Mesodermal cell (in vitro differentiated cells): ENCODE data around the gene MED23.

Experiments
- H3K27ac ChIP-seq: 2 replicates; pipeline ENCODE4 v1.7.0; 2013; ENCODE audit warnings: mild to moderate bottlenecking, low read depth, low read length, moderate library complexity; ENCODE audit not compliant: severe bottlenecking
- H3K36me3 ChIP-seq: 2 replicates; pipeline ENCODE4 v1.7.1; 2013; ENCODE audit warnings: mild to moderate bottlenecking, low read length, moderate library complexity; ENCODE audit not compliant: control insufficient read depth, insufficient read depth
- H3K4me1 ChIP-seq: one replicate; pipeline ENCODE4 v1.7.1; 2013; ENCODE audit warnings: mild to moderate bottlenecking, low read length; ENCODE audit not compliant: insufficient read depth, control insufficient read depth, poor library complexity, severe bottlenecking
- H3K4me3 ChIP-seq: 2 replicates; pipeline ENCODE4 v1.7.0; 2013; ENCODE audit warnings: low read length, control low read depth, mild to moderate bottlenecking; ENCODE audit not compliant: insufficient read depth, poor library complexity, severe bottlenecking; ENCODE audit errors: extremely low read depth
- H3K9me3 ChIP-seq: 2 replicates; pipeline ENCODE4 v1.7.1; 2013; ENCODE audit warnings: mild to moderate bottlenecking, low read length, moderate library complexity; ENCODE audit not compliant: control insufficient read depth
- WGBS, 2 experiments: methylation state at CpG; one replicate each; pipeline ENCODE4 v1.1.5; 2013; ENCODE audit warnings: missing lambda C conversion rate in 2 of 2; ENCODE audit not compliant: insufficient coverage in 2 of 2; 5-methylcytosine and 5-hydroxymethylcytosine counted together

MED23 gene

DNA sequence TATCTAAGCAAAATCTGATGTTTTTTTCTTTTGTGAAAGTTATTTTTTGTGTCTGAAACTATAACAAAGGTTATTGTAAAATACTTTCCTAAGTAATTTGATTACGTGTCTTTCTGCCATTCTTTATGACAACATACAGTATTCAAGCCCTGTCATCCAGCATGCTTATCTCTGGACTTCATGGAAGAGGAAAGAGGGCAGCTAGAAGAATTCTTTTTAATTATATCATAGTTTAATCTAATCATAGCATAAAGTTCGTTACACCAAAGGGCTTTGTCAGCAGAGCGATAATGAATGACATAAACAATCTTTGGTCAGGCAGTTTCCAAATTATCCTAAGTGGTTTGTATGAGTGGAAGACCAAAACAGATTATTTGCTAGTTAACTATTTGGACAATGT is 12.5 kb upstream of the MED23 start:
- Histone ChIP-seq H3K9me3 (no peaks in the 10 kb centered on the region), H3K4me3 (no peak overlapping the region), H3K36me3 (no peaks in the 10 kb centered on the region), H3K4me1 (no peaks in the 10 kb centered on the region), H3K27ac (no peak overlapping the region)
- WGBS, 2 experiments = no CpG with 5 or more reads among the region's 3 CpGs

DNA sequence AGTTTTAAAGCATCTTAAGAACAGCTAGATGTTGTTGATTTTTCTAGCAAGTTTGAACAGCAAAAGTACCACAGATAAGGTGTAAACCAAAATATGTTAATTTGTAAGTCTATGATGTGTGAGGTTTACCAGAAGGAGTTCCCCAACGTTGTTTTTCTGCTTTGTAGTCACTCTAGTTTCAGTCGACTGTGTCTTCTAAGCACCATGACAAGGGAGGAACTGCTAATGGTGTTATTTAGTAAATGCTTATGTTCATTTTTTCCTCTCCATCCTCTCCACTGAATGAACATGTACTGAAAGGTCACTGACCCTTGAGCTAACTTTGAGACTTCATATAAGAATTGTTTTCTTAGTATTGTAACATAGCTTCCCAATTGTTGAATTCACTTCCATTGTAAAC is 12.1 kb upstream of the MED23 start:
- no CpG with 5 or more reads among the region's 2 CpGs for WGBS, 2 experiments
- Histone ChIP-seq H3K4me3 (no peak overlapping the region), H3K36me3 (no peaks in the 10 kb centered on the region), H3K27ac (no peak overlapping the region), H3K9me3 (no peaks in the 10 kb centered on the region), H3K4me1 (no peaks in the 10 kb centered on the region)

DNA sequence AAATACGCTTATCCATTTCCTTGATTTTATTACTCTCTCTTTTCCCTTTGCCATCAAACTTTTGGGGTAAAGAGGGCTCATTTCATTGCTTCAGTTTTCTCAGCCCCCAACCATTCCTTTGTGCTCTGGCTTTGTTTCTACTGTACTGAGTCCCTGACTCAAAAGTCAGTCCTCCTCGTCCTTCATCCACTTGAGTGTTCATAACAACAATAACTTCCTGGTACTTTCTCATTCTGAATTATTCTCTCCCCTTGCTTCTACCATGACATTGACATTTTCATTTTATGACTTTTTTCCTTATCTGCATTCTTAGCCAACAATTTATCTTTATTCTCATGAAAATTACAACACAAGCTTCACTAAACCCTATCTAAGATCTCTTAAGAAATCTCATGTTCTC is 10.0 kb upstream of the MED23 start:
- H3K36me3 ChIP-seq = no peaks in the 10 kb centered on the region
- H3K4me3 ChIP-seq = no peak overlapping the region
- no peaks in the 10 kb centered on the region for H3K9me3 ChIP-seq
- H3K27ac ChIP-seq = no peak overlapping the region
- H3K4me1 ChIP-seq = no peaks in the 10 kb centered on the region
- WGBS, 2 experiments = 60 to 85% methylated on average over 1 to 2 of the region's 2 CpGs

DNA sequence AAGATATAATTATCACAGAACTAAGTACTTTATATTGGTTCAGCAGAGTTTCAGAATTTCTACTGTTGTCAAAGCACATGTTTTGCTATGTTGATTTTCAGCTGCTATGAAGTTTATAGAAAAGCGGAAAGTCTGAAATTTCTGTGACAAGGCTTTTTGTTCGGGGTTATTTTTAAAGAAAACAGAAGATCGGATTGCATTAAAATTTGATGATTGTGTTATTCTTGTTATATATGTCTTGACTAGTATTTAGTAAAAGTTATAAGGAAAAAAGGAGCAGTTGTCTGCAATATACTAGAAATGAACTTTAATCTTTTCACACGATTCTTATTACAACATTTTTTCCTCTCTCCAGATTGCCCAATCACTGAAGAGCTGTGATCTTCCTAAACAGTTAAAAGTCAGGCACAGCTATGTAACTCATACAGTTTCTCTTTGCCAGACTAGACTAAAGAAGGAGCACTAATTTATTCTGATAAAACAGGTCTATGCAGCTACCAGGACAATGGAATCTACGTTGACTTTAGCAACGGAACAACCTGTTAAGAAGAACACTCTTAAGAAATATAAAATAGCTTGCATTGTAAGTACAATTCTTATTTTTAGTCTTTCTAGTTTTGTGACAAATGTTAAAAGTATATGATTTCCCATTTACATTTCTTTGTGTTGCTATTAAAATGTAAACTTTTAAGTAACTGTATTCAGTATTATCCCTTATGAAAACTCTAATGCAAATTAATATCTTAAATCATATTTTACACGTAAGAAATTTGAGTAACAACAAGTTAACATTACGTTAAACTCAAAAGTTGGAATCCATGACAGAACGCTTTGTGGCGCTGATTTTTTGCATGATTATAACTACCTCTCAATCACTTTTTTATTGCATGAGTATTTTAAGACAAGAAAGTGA is 9.1 kb upstream of the MED23 start, which contains the start of gene ENPP3:
Gene ENPP3 (plus strand): TSS at position 423 of the 913 bp plus-strand sequence. CDS start 83 bp downstream, at position 506.
- H3K9me3 ChIP-seq = no peaks in the 10 kb centered on the region
- no peaks in the 10 kb centered on the region for H3K36me3 ChIP-seq
- H3K4me3 ChIP-seq = no peak within 1 kb of the TSS
- H3K4me1 ChIP-seq = no peaks in the 10 kb centered on the region
- H3K27ac ChIP-seq = no peak within 1 kb of the TSS
- 82 to 100% methylated on average over 2 to 3 of the region's 10 CpGs for WGBS, 2 experiments

DNA sequence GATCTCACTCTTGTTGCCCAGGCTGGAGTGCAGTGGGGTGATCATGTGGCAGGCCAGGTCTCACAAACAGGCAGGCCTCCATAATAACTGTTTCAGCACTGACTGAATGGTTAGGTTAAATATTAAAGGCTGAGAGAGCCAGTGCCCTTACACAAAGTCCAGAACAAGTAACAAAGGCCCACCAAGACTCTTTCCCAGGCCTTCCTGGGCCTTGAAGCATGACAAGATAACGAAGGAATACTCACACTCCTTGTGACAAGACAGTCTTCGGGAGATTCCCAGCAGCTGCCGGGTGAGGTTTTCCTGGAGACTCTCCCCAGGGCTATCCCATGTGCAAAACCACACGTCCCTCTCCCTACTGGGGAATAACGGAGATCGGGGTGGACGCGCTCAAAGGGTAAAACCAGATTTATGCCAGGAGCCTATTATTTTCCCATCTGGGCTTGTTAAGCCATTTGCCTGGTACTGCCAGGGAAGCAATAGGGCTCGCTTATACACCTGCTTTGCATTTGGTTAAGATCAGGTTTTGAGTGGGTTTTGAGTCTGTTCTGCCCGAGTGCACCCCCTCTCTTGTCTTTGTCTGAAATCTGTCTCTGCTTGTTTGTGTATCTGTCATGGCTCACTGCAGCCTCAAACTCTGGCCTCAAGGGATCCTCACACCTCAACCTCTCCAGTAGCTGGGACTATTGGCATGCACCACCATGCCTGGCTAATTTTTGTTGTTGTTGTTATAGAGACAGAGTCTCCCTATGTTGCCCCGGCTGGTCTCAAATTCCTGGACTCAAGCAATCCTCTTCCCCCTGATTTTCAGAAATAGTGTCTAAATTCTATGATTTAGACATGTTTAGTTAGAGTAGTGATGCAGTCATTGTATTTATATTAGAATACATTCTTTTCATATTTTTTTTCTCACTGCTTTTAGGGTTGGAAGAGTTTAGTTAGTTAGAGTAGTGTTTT is 7.6 kb upstream of the MED23 start:
- Histone ChIP-seq H3K9me3 (no peaks in the 10 kb centered on the region), H3K4me3 (no peak overlapping the region), H3K36me3 (no peaks in the 10 kb centered on the region), H3K27ac (no peak overlapping the region), H3K4me1 (no peaks in the 10 kb centered on the region)
- WGBS, 2 experiments = 85 to 88% methylated on average over 8 to 9 of the region's 11 CpGs

DNA sequence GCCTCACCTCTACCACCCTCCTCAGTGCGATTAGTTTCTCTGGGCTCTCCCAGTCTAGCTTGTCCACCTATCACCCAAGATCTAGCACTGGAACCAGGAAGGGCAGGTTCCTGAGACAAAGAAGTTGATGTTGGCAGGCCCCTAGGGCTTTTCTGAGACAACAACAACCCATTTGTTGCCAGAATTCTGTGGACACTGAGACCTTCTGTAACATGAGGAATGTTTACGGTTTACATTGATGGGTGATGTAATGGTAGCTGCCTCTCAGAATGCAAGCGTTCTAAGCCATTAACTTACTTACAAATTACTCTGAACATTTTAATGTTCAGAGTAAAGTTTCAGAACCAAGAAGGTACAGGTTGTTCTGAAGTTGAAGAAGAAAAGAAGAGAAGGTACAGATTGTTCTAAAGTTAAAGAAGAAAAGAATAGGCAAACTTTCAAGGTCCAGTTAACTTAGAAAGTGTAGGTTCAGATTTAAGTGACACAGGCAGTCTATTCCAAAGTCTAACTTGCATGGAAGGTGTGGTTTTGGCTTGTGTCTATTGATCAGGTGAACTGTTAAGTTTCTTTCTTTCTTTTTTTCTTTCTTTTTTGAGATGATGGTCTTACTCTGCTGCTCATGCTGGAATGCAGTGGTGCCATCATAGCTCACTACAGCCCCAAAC is 3.7 kb upstream of the MED23 start:
- Histone ChIP-seq H3K4me1 (no peaks in the 10 kb centered on the region), H3K36me3 (no peaks in the 10 kb centered on the region), H3K9me3 (no peaks in the 10 kb centered on the region), H3K4me3 (no peak overlapping the region), H3K27ac (no peak overlapping the region)
- WGBS, 2 experiments = 83 to 100% methylated on average over 1 of the region's 3 CpGs

DNA sequence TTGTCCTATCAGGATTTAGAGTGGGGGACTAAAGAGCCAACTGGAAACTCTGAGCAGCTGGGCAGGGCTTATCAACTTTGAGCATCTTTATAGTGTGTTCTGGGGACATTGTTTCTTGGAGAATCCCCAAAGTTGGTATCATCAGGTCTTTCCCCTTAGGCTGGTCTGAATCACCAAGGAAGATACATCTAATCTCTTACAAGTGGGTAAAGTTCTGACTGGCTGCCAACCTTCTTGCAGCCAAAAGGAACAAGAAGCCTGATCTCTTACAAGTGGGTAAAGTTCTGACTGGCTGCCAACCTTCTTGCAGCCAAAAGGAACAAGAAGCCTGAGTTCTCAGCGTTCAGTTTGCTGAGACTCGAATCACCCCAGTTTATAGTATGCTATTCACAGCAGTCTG is 1.6 kb upstream of the MED23 start:
- Histone ChIP-seq H3K4me3 (no peak overlapping the region), H3K4me1 (no peaks in the 10 kb centered on the region), H3K9me3 (no peaks in the 10 kb centered on the region), H3K27ac (no peak overlapping the region), H3K36me3 (peaks cover 10% of the 10 kb centered on the region)
- 84 to 100% methylated on average over 2 of the region's 2 CpGs for WGBS, 2 experiments

DNA sequence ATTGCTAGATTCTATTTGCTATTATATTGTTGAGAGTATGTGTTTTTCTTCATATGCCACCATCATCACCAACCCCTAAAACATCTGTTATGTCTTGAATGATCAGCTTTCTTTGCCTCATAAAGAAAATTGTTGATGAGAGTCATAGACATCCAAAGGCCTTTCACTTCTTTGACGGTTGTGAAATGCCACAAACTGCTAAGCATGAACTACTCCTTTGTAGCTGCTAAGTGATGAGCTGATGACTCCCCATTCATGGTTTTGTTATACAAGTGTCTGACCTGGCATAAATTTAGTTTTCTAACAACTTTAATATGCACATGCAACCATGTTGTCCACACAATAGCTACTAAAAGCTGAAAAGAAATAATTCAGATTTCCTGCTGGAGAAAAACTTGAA is 684 bp upstream of the MED23 start:
- H3K27ac ChIP-seq = no peak overlapping the region
- no peak overlapping the region for H3K4me3 ChIP-seq

DNA sequence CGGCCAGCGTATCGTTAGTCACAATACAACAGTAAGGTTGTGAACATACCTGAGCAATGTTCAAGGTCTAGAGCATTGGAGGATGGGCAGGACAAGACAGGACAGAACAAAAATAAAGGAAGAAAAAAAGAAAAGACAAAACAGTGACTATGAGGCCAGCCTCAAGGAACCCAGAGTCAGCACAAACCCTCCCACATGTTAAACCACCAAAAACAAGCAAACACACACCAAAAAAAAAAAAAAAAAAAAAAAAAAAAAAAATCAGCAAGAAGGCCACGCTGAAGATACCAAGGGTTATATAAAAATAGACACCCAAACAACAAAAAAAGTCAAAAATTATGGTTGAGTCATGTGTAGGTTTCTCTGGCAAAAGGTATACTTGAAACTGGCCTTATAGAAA is 12.8 kb downstream of the MED23 start:
- Histone ChIP-seq H3K9me3 (no peaks in the 10 kb centered on the region), H3K4me1 (no peaks in the 10 kb centered on the region), H3K36me3 (peaks cover 64% of the 10 kb centered on the region), H3K27ac (no peak overlapping the region), H3K4me3 (no peak overlapping the region)
- WGBS, 2 experiments = 100% methylated on average over 3 of the region's 4 CpGs; no CpG with 5 or more reads in 1 of the 2 experiments

More for the DNA sequence above, 684 bp upstream of the MED23 start:
- Histone ChIP-seq H3K4me1 (no peaks in the 10 kb centered on the region), H3K9me3 (no peaks in the 10 kb centered on the region), H3K36me3 (peaks cover 19% of the 10 kb centered on the region)
- WGBS, 2 experiments = 71 to 80% methylated on average over 1 of the region's 1 CpG

DNA sequence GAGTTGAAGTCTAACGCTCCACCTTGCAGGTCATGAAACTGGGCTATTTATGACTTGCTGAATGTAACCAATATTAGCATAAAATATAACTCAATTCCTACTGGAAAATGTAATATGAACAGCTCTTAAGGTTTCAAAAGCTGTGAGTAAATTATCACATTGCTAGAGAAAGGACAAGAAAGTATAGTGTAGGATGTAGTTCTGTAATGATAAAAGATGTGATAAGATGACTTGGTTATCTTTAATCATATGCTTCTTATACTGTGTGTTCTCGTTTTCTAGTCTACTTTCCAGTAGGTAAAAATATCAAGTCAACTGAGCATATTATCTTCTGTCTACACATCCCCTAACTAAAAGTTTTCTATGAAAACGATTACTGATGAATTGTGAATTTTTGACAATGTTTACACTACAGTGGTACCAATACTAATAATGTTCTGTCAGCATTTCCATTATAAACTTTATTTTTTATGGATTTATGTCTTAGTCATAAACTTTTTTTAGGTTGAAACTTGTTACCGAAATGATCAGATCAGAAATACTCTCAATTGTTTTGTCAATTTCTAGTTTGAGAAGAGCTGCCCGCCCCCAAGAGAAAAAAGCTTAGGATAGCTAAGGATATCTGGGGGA is 14.6 kb downstream of the MED23 start:
- 100% methylated on average over 1 of the region's 5 CpGs; no CpG with 5 or more reads in 1 of the 2 experiments for WGBS, 2 experiments
- Histone ChIP-seq H3K4me1 (no peaks in the 10 kb centered on the region), H3K36me3 (peaks cover 57% of the 10 kb centered on the region), H3K4me3 (no peak overlapping the region), H3K27ac (no peak overlapping the region), H3K9me3 (no peaks in the 10 kb centered on the region)
